NOMO-1 treated with DMSO at 0.1 percent for 48 hours (cell line): ENCODE data around the gene SMYD3.

Experiments used
- DNase-seq: peaks from one replicate; lab custom pipeline; 2025; ENCODE audit not compliant: unreplicated experiment; lab: John Stamatoyannopoulos, UW

Gene SMYD3

GRCh38 chr1:246221485-246222255 lies 285.4 kb downstream of the SMYD3 start:
- no peak for DNase-seq

DNA sequence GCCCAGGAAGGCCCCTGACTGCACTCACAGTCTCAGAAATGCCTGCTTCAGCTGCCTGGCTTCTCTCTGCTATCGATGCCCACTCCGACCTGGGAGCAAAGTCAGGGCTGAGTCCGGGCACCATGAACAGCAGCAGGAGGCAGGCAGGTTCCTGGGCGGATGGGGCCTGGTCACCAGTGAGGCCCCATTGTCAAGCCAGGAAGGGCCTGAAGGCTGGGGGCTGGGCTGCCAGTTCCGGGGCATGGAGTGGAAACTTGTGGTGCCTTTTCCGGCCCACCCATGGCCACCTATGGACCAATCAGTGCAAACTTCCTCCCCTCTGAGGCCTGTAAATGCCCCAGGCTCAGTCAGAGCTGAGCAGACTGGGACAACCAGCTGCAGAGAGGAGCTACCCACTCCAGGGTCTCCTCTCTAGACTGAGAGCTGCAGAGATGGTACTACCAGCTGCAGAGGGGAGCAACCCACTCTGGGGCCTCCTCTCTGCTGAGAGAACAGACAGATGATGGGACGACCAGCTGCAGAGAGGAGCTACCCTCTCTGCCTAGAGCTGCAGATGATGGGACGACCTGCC lies 286.5 kb downstream of the SMYD3 start:
- DNase-seq, result no peak

DNA sequence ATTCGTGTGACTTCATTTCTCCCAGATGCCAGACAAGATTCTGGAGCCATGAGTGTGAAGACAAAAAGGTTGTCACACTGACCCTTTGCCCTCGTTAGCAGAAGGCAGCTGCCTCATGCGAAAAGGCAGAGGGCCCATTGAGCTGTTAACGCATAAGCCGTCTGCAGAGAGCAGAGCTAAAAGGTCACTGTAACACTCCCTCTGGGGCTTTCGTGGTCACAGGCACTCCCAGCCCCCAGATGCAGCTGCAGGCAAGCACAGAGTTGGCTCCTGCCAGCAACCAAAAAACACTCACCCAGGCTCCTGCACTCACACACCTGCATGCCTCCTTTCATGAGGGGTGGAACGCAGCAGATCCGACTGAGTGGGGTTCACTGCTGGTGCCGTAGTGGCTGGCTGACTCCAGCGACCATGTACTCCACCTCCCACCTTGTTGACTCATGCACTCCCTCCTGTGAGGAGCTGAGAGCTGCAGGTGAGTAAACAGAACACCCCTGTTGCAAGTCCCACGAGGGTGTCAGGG lies 287.5 kb downstream of the SMYD3 start:
- no peak for DNase-seq

DNA sequence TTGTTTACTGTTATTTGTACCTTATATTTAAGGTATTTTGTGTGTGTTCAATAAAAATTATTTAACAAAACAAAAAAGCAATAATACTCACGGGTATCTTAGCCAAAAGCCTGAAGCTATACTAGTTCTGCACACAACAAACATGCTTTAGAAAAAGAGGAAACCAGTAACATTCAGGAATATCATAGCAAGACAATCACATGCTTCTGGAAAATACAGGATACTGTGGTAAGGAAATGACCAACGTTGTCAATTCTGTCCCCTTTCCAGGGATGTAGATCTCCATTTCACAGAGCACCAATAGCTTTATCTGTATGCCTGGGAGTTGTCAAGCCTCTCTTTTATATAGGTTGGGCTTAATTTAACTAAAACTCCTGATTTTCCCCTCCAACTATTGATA lies 288.4 kb downstream of the SMYD3 start:
- no peak for DNase-seq

DNA sequence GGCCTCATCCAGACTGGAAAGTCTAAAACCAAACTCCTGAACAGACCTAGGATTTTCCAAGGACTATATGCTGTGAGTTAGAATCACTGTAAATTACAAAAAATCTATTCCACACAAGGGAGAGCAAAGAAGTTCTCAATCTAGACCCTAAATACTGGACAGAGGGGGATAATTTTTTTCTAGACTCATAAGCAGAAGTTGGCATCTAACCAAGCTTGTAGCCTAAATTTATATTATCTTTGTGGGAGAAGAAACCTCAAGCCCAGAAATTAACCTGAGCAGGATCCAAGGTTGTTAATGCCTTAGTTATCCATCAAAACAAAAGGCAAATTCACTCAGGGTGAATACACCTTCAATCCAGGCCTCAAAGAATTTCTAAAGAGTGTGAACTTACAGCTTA lies 290.2 kb downstream of the SMYD3 start:
- peak; percentile 38 for DNase-seq

- peak; percentile 51 for DNase-seq
Measured at GRCh38 chr1:246215510-246215903, 291.6 kb downstream of the SMYD3 start.

- peak; percentile 98 for DNase-seq
Measured at GRCh38 chr1:246214708-246215509, 292.2 kb downstream of the SMYD3 start.

GRCh38 chr1:246213947-246214346 lies 293.1 kb downstream of the SMYD3 start:
- DNase-seq, result no peak

DNA sequence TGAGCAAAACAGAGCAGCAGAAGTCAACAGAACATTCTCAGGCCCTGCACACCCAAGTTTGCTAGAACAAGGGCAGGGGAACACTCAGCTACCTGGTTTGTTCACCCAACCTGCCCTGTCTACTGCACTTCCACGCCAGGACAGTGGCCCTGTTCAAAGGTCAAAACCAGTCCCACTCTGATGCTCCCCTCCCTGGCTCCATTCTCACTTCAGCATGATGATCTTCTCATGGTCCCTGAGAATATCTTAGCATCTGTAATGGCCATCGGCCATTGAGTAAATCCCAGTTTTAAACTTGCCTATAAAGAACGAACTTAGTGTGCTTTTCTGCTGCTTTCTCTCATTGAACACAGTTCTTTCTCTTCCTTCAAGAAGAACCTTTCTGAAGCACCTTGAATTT lies 293.6 kb downstream of the SMYD3 start:
- DNase-seq, result no peak

- DNase-seq, result no peak
Measured at GRCh38 chr1:246213036-246213435, 294.0 kb downstream of the SMYD3 start.

GRCh38 chr1:246212013-246212412 lies 295.1 kb downstream of the SMYD3 start:
- no peak for DNase-seq

GRCh38 chr1:246210756-246211155 lies 296.3 kb downstream of the SMYD3 start:
- no peak for DNase-seq

DNA sequence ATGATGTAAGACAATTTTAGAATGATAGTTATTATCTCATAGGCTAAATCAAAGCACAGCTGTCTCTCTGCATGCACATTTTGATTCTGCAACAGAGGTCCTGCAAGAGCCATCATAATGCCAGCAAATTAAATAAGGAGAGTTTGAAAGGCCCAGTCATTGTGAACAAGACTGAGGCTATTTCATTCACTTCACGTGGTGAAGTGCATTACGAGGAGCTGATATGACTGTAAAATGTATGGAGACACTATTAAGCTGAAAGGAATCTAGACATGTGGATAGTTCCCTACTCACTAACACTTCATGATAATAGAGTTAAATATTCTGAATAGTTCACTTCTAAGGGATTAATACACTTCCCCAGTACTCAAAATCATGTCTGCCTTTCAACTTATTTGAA lies 299.0 kb downstream of the SMYD3 start:
- DNase-seq, result no peak

DNA sequence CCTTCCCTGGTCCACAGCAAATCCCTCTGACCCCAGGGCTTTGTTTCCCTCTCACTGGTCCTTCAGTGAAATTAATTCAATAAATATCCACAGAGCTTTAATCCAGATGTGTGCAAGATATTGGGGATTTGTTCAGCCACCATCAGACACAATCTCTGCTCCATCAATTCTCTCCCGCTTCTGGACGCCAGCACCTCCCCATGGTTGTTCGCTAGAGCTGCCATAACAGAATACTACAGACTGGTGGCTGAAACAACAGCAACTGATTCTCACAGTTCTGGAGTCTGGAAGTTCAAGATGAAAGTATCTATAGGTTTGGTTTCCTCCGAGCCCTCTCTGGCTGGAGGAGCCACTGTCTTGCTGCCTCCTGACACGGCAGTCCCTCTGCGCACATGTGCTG lies 303.9 kb downstream of the SMYD3 start:
- DNase-seq, result no peak

- no peak for DNase-seq
Measured at GRCh38 chr1:246200738-246201137, 306.3 kb downstream of the SMYD3 start.

- no peak for DNase-seq
Measured at GRCh38 chr1:246200225-246200624, 306.9 kb downstream of the SMYD3 start.

DNA sequence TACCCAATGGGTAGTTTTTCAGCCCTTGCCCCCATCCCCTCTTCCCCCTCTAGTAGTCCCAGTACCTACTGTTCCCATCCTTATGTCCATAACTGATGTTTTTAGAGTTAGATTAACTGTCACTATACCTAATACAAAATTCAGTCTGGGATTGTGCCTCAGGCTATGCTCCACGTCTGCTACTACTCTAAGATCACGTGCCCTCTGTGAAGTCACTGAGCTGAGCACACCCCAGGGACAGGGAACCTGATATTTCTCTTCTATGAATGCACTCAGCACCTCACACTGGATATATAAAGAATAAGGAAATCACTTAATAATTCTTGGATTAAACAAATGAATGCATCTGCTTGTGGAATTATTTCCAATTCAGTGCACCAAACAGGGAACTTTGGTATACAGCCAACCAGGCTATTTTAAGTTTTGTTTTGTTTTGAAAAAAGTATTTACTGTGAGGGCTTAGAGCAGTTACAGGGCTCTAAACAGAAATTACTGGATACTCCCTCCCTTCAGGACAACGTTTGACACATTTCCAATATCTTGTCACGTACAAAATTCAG lies 307.9 kb downstream of the SMYD3 start:
- no peak for DNase-seq

- DNase-seq, result no peak
Measured at GRCh38 chr1:246198115-246198816, 308.8 kb downstream of the SMYD3 start.

- DNase-seq, result no peak
Measured at GRCh38 chr1:246197076-246197475, 310.0 kb downstream of the SMYD3 start.

GRCh38 chr1:246195296-246195695 lies 311.8 kb downstream of the SMYD3 start:
- no peak for DNase-seq

- peak; percentile 64 for DNase-seq
Measured at GRCh38 chr1:246193537-246193936, 313.5 kb downstream of the SMYD3 start.
